Esophagus muscularis mucosa (tissue), 4 donors: ENCODE measurements around the gene UBTFL1. TPM values are rescaled to one million over a fixed set of nuclear protein-coding genes. Genes with fewer than 3 reads are reported as not detected.
"Not testable (repeated sequence)": the region's sequence is repeated elsewhere in the genome, so short reads cannot be mapped to it uniquely, and the experiment has no call there.

Source experiments
- DNase-seq: peaks from one replicate; pipeline ENCODE4 v3.0.0-alpha.2; 2017; ENCODE audit errors: extremely low spot score
- H3K27ac ChIP-seq, 4 donors: fragments of 200-600 bp; sonication (generic); replicated peaks in 1 of 4; 1 replicate in 3 of 4; 2 replicates in 1 of 4; pipeline ENCODE4 v1.5.1; 2016 to 2019; ENCODE audit warnings: mild to moderate bottlenecking in 1 of 4
- H3K27me3 ChIP-seq, 4 donors: fragments of 200-600 bp; sonication (generic); one replicate each; pipeline versions ENCODE4 v1.5.1 to v1.6.0; 2016 to 2019
- H3K36me3 ChIP-seq, 4 donors: fragments of 200-600 bp; sonication (generic); one replicate each; pipeline ENCODE4 v1.5.1; 2016 to 2019
- H3K4me1 ChIP-seq, 4 donors: fragments of 200-600 bp; sonication (generic); one replicate each; pipeline ENCODE4 v1.5.1; 2016 to 2019
- H3K4me3 ChIP-seq, 4 donors: fragments of 200-600 bp; sonication (generic); 1 replicate in 2 of 4; 2 replicates in 2 of 4; pipeline ENCODE4 v1.5.1; 2016 to 2019; ENCODE audit warnings: mild to moderate bottlenecking in 4 of 4, moderate library complexity in 1 of 4
- H3K9me3 ChIP-seq, 4 donors: fragments of 200-600 bp; sonication (generic); 1 replicate in 3 of 4; 2 replicates in 1 of 4; pipeline ENCODE4 v1.5.1; 2016 to 2019
- CTCF ChIP-seq, 3 experiments: fragments of 200-600 bp in 2 of 3; fragments of 450-650 bp in 1 of 3; sonication (generic) in 2 of 3; IDR thresholded peaks; one replicate each; pipeline ENCODE4 v1.5.1; 2017 to 2019; ENCODE audit warnings: antibody characterized with exemption in 3 of 3, mild to moderate bottlenecking in 2 of 3, moderate library complexity in 1 of 3
- EP300 ChIP-seq: sonication (generic); formaldehyde crosslinking; IDR thresholded peaks from one replicate; pipeline ENCODE4 v1.6.1; 2017; ENCODE audit warnings: antibody characterized with exemption
- POLR2A ChIP-seq: fragments of 450-650 bp; IDR thresholded peaks from one replicate; pipeline ENCODE4 v1.6.1; 2017; ENCODE audit warnings: antibody characterized with exemption, moderate library complexity, mild to moderate bottlenecking, low read depth
- POLR2AphosphoS5 ChIP-seq, 2 donors: sonication (generic); formaldehyde crosslinking; IDR thresholded peaks; one replicate each; pipeline ENCODE4 v1.6.1; 2017; ENCODE audit warnings: antibody characterized with exemption in 2 of 2
- WGBS: methylation state at CpG from one replicate; pipeline ENCODE4 v1.1.5; 2018; 5-methylcytosine and 5-hydroxymethylcytosine counted together
- intact Hi-C: fragments of 100-400 bp; cut with DNase I; formaldehyde crosslinking; loops from one replicate; pipeline ENCODE4 v1.15.1; 2023
- total RNA-seq, 4 donors: library from RNA; depleted of rRNA; stranded (reverse); fragments of >200 nt; gene quantifications; one replicate each; pipeline versions ENCODE4 v1.1.0 to v1.2.1, GENCODE V29; 2016

The UBTFL1 gene, protein sequence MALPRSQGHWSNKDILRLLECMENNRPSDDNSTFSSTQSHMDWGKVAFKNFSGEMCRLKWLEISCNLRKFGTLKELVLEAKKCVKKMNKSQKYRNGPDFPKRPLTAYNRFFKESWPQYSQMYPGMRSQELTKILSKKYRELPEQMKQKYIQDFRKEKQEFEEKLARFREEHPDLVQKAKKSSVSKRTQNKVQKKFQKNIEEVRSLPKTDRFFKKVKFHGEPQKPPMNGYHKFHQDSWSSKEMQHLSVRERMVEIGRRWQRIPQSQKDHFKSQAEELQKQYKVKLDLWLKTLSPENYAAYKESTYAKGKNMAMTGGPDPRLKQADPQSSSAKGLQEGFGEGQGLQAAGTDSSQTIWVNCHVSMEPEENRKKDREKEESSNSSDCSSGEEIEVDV
- not detected for total RNA-seq

- intact Hi-C loops, H3K9me3 ChIP-seq, H3K36me3 ChIP-seq, H3K27ac ChIP-seq, H3K27me3 ChIP-seq, DNase-seq, H3K4me3 ChIP-seq, H3K4me1 ChIP-seq: not testable (repeated sequence)
- WGBS = no CpG with 5 or more reads among the region's 3 CpGs
Measured at GRCh38 chr11:90085650-90086049, at the start of gene UBTFL1. Gene UBTFL1 (plus strand): TSS chr11:90085950. CDS start chr11:90085950, 0 bp downstream.

DNA sequence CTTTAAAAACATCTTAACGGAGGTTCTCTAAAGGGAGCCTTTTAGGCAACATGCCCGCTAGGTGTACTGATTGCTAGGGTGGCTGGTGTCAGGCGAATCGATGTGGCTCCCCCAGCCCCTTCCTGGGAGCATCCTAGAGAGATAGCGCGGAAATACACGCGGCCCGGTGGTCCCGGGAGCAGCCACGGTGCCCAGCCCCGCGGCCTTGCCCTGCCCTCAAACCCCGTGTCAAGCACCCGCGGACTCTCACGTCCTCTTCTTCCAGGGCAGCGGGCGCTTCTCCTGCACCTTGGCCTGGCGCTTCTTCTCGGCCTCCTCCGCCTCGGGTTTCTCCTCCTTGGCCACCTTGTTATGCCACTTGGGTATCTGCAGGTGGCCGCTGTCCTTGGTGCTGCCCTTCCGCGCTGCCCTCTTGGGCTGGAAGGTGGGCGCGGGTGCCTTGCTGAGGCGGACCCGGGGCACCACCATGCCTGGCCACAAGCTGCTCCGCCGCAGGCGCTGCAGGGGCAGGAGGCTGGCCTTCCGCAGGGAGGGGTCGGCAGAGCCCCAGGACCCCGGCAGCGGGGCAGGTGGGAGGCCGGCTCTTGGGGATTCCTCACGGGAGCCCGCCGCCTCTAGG lies 34.0 kb upstream of the UBTFL1 start:
- DNase-seq, H3K27ac ChIP-seq, intact Hi-C loops, H3K36me3 ChIP-seq, H3K27me3 ChIP-seq, H3K4me1 ChIP-seq, H3K4me3 ChIP-seq, H3K9me3 ChIP-seq: not testable (repeated sequence)
- 72% methylated on average over 5 of the region's 41 CpGs for WGBS

DNA sequence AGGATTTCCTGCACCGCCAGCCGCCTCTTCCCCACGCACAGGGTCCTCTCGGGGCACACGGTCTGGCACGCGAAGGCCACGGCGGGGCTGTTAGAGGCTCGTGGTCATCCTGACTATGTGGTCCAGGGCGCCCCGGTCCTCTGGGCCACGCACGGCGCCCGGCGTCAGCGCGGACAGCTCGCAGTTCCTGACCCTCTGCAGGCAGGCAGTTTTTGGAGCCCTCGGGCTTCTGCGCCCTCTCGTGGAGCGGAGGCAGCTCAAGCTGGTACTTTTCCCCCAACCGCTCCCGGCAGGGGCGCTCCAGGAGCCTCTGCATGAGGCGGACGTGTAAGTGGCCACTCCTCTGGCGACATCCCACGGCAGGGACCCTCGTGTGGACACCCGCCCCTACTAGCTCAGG lies 33.4 kb upstream of the UBTFL1 start:
- H3K36me3 ChIP-seq, H3K4me1 ChIP-seq, H3K9me3 ChIP-seq, intact Hi-C loops, H3K4me3 ChIP-seq, H3K27me3 ChIP-seq, H3K27ac ChIP-seq, DNase-seq: not testable (repeated sequence)
- WGBS = no CpG with 5 or more reads among the region's 33 CpGs

DNA sequence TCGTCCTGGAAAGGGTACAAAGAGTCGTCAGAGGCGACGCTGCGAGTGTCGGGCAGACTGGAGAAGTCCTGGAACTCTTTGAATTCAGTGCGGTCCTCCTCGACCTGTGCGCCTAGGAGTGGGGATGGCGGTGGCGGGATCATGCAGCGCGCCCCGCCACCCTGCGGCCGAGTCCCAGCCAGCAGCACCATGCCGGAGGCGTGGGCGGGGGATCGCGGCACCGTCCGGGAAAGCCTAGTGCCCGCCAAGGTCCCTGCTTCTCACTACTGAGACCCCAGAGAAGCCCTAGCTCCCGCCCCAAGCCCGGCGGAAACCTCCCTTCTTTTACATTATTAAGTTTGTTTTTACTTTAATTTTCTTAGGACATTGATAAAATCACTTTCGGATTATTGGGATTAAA lies 32.2 kb upstream of the UBTFL1 start:
- DNase-seq, H3K36me3 ChIP-seq, H3K9me3 ChIP-seq, H3K4me3 ChIP-seq, H3K27ac ChIP-seq, H3K4me1 ChIP-seq, intact Hi-C loops, H3K27me3 ChIP-seq: not testable (repeated sequence)
- WGBS = 27% methylated on average over 6 of the region's 28 CpGs

- H3K9me3 ChIP-seq, DNase-seq, H3K4me3 ChIP-seq, H3K27ac ChIP-seq, H3K36me3 ChIP-seq, intact Hi-C loops, H3K27me3 ChIP-seq, H3K4me1 ChIP-seq: not testable (repeated sequence)
- 61% methylated on average over 2 of the region's 2 CpGs for WGBS
Measured at GRCh38 chr11:90088731-90089130, 3.0 kb downstream of the UBTFL1 start.

GRCh38 chr11:90095230-90095924 lies 9.6 kb downstream of the UBTFL1 start:
- DNase-seq, intact Hi-C loops, H3K27me3 ChIP-seq, H3K36me3 ChIP-seq, H3K4me3 ChIP-seq, H3K4me1 ChIP-seq, H3K27ac ChIP-seq, H3K9me3 ChIP-seq: not testable (repeated sequence)
- 95% methylated on average over 23 of the region's 28 CpGs for WGBS

DNA sequence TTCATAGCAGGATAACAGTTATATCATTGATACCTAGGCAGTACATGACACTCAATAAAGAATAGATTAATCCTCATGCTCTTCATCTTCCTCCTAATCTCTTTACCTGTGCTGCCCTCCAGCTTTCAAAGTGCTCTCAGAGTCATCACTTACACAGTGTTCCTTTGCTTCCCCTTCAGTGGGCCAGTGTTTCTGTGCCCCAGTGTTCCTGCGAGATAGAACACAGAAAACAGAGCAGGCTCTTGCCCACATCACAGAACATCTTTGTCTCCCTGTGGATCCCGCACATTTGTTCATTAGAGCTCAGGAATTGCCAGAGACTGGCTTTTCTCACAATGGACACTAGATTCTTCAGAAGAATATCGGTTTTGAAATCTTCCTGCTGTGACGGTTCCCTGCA lies 12.5 kb downstream of the UBTFL1 start:
- H3K9me3 ChIP-seq, H3K4me1 ChIP-seq, H3K27me3 ChIP-seq, DNase-seq, H3K27ac ChIP-seq, H3K36me3 ChIP-seq, H3K4me3 ChIP-seq, intact Hi-C loops: not testable (repeated sequence)
- WGBS = 73% methylated on average over 4 of the region's 4 CpGs

- H3K4me1 ChIP-seq = no peaks in the 10 kb centered on the region
- no peak overlapping the region for H3K4me3 ChIP-seq
- DNase-seq = no peak
- H3K36me3 ChIP-seq = no peaks in the 10 kb centered on the region
- no peak overlapping the region for H3K27ac ChIP-seq
- no peaks in the 10 kb centered on the region for H3K9me3 ChIP-seq
- intact Hi-C loops = no loop called here
- no peaks in the 10 kb centered on the region for H3K27me3 ChIP-seq
- TF ChIP-seq POLR2A (no peak), CTCF (IDR thresholded peaks at IDR 0.05) (no peak), POLR2AphosphoS5 (IDR thresholded peaks at IDR 0.05) (no peak), EP300 (no peak)
- WGBS = 86% methylated on average over 3 of the region's 3 CpGs
Measured at GRCh38 chr11:90100431-90100830, 14.7 kb downstream of the UBTFL1 start.
